HEK293 (cell line): ENCODE data around the gene ALKBH2.

Experiments used
- ELK4 ChIP-seq: IDR thresholded peaks from 2 replicates; pipeline ENCODE4 v1.6.1; 2011; ENCODE audit warnings: mild to moderate bottlenecking, low read depth, low read length, borderline replicate concordance
- ZEB2 ChIP-seq: fragments of 450-650 bp; formaldehyde crosslinking; IDR thresholded peaks from 2 replicates; pipeline ENCODE4 v1.5.1; 2016; ENCODE audit warnings: missing biosample characterization, missing genetic modification characterization
- ZNF114 ChIP-seq: fragments of 450-650 bp; formaldehyde crosslinking; IDR thresholded peaks from 2 replicates; pipeline ENCODE4 v1.5.0; 2017; ENCODE audit warnings: missing biosample characterization, missing genetic modification characterization
- ZNF121 ChIP-seq: fragments of 450-650 bp; formaldehyde crosslinking; IDR thresholded peaks from 2 replicates; pipeline ENCODE4 v1.5.1; 2016; ENCODE audit warnings: missing biosample characterization, missing genetic modification characterization
- ZNF19 ChIP-seq: fragments of 450-650 bp; formaldehyde crosslinking; IDR thresholded peaks from 2 replicates; pipeline ENCODE4; 2016; ENCODE audit warnings: missing biosample characterization, missing genetic modification characterization, low read depth
- ZNF501 ChIP-seq: fragments of 450-650 bp; formaldehyde crosslinking; IDR thresholded peaks from 2 replicates; pipeline ENCODE4 v1.5.1; 2016; ENCODE audit warnings: missing biosample characterization, missing genetic modification characterization
- ZSCAN30 ChIP-seq: fragments of 450-650 bp; IDR thresholded peaks from 2 replicates; pipeline ENCODE4 v1.5.1; 2018; ENCODE audit warnings: missing biosample characterization, mild to moderate bottlenecking, missing genetic modification characterization, moderate library complexity
- ZSCAN5A ChIP-seq: fragments of 450-650 bp; formaldehyde crosslinking; IDR thresholded peaks from 2 replicates; pipeline ENCODE4 v1.5.1; 2016; ENCODE audit warnings: missing biosample characterization, missing genetic modification characterization
- TF ChIP-seq, protein P1 (sequence below): fragments of 450-650 bp; formaldehyde crosslinking; IDR thresholded peaks from 2 replicates; pipeline ENCODE4 v1.5.1; 2016; ENCODE audit warnings: missing biosample characterization, missing genetic modification characterization
- TF ChIP-seq, protein P2 (sequence below): fragments of 450-650 bp; formaldehyde crosslinking; IDR thresholded peaks from 2 replicates; pipeline ENCODE4 v1.5.1; 2016; ENCODE audit warnings: missing biosample characterization, missing genetic modification characterization
- TF ChIP-seq, protein P3 (sequence below): fragments of 450-650 bp; formaldehyde crosslinking; IDR thresholded peaks from 2 replicates; pipeline ENCODE4 v1.5.1; 2016; ENCODE audit warnings: missing biosample characterization, missing genetic modification characterization, low read depth

GRCh38 chr12:109089683-109090082 lies 3.6 kb downstream of the ALKBH2 start:
- TF ChIP-seq, protein P1, sequence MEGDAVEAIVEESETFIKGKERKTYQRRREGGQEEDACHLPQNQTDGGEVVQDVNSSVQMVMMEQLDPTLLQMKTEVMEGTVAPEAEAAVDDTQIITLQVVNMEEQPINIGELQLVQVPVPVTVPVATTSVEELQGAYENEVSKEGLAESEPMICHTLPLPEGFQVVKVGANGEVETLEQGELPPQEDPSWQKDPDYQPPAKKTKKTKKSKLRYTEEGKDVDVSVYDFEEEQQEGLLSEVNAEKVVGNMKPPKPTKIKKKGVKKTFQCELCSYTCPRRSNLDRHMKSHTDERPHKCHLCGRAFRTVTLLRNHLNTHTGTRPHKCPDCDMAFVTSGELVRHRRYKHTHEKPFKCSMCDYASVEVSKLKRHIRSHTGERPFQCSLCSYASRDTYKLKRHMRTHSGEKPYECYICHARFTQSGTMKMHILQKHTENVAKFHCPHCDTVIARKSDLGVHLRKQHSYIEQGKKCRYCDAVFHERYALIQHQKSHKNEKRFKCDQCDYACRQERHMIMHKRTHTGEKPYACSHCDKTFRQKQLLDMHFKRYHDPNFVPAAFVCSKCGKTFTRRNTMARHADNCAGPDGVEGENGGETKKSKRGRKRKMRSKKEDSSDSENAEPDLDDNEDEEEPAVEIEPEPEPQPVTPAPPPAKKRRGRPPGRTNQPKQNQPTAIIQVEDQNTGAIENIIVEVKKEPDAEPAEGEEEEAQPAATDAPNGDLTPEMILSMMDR (tag by site-specific recombination) = no peak
- TF ChIP-seq ZEB2 (no peak), ZSCAN30 (tag by site-specific recombination) (no peak), ZNF19 (no peak), ELK4 (no peak), ZNF121 (tag by site-specific recombination) (no peak), ZSCAN5A (no peak), ZNF501 (tag by site-specific recombination) (no peak), ZNF114 (tag by site-specific recombination) (no peak)
- TF ChIP-seq, protein P2, sequence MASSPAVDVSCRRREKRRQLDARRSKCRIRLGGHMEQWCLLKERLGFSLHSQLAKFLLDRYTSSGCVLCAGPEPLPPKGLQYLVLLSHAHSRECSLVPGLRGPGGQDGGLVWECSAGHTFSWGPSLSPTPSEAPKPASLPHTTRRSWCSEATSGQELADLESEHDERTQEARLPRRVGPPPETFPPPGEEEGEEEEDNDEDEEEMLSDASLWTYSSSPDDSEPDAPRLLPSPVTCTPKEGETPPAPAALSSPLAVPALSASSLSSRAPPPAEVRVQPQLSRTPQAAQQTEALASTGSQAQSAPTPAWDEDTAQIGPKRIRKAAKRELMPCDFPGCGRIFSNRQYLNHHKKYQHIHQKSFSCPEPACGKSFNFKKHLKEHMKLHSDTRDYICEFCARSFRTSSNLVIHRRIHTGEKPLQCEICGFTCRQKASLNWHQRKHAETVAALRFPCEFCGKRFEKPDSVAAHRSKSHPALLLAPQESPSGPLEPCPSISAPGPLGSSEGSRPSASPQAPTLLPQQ (tag by site-specific recombination) = no peak
- TF ChIP-seq, protein P3, sequence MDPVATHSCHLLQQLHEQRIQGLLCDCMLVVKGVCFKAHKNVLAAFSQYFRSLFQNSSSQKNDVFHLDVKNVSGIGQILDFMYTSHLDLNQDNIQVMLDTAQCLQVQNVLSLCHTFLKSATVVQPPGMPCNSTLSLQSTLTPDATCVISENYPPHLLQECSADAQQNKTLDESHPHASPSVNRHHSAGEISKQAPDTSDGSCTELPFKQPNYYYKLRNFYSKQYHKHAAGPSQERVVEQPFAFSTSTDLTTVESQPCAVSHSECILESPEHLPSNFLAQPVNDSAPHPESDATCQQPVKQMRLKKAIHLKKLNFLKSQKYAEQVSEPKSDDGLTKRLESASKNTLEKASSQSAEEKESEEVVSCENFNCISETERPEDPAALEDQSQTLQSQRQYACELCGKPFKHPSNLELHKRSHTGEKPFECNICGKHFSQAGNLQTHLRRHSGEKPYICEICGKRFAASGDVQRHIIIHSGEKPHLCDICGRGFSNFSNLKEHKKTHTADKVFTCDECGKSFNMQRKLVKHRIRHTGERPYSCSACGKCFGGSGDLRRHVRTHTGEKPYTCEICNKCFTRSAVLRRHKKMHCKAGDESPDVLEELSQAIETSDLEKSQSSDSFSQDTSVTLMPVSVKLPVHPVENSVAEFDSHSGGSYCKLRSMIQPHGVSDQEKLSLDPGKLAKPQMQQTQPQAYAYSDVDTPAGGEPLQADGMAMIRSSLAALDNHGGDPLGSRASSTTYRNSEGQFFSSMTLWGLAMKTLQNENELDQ (tag by site-specific recombination) = no peak
